PC-3 (cell line): ENCODE measurements around the gene TLX3. TPM values are rescaled to one million over a fixed set of nuclear protein-coding genes. Genes with fewer than 3 reads are reported as not detected.

Experiments used
- ATAC-seq: fragments of 200-7000 bp; cut with Tn5 transposase; 2 replicates; pipeline ENCODE4 v1.9.1; 2020; ENCODE audit warnings: mild to moderate bottlenecking, moderate library complexity
- BruUV-seq: library from RNA; stranded (reverse); fragments of 400-500 nt; replicated peaks from 2 replicates; lab custom pipeline; 2021; lab: Mats Ljungman, UMichigan
- CTCF ChIA-PET: fragments of 300-600 bp; sonication (Branson Sonifier 250); formaldehyde crosslinking; loops from one replicate; lab custom pipeline; 2022; ENCODE audit warnings: antibody characterized with exemption; lab: Charles Lee
- POLR2A ChIA-PET: fragments of 300-600 bp; sonication (Branson Sonifier 250); formaldehyde crosslinking; loops from one replicate; lab custom pipeline; 2022; ENCODE audit warnings: antibody characterized with exemption; ENCODE audit not compliant: unreplicated experiment; lab: Charles Lee
- DNase-seq: peaks from one replicate; pipeline ENCODE4 v3.0.0-alpha.2; 2015
- H2AFZ ChIP-seq: fragments of 300-600 bp; sonication (generic); 2 replicates; pipeline ENCODE4 v1.6.0; 2016; ENCODE audit warnings: antibody characterized with exemption, low read length
- H3F3A ChIP-seq: fragments of 300-600 bp; sonication (generic); one replicate; pipeline ENCODE4 v1.6.0; 2017; ENCODE audit warnings: antibody characterized with exemption, low read length, control low read depth, mild to moderate bottlenecking; ENCODE audit not compliant: unreplicated experiment
- H3K27ac ChIP-seq: fragments of 300-600 bp; sonication (generic); 2 replicates; pipeline ENCODE4 v1.5.1; 2016; ENCODE audit warnings: mild to moderate bottlenecking, low read length
- H3K27me3 ChIP-seq: fragments of 300-600 bp; sonication (generic); 2 replicates; pipeline ENCODE4 v1.6.1; 2016; ENCODE audit warnings: low read length, mixed read lengths
- H3K36me3 ChIP-seq: fragments of 300-600 bp; sonication (generic); 2 replicates; pipeline ENCODE4 v1.6.1; 2016; ENCODE audit warnings: low read depth, mixed run types, low read length, mixed read lengths
- H3K4me1 ChIP-seq: fragments of 300-600 bp; sonication (generic); 2 replicates; pipeline ENCODE4 v1.5.1; 2016; ENCODE audit warnings: low read length; ENCODE audit not compliant: insufficient read depth
- H3K4me2 ChIP-seq: fragments of 300-600 bp; sonication (generic); 2 replicates; pipeline ENCODE4 v1.6.0; 2016; ENCODE audit warnings: low read length
- H3K4me3 ChIP-seq: fragments of 300-600 bp; sonication (generic); 2 replicates; pipeline ENCODE4 v1.5.1; 2016; ENCODE audit warnings: mild to moderate bottlenecking, low read length, mixed read lengths
- H3K79me2 ChIP-seq: fragments of 300-600 bp; sonication (generic); 2 replicates; pipeline ENCODE4 v1.6.1; 2017; ENCODE audit warnings: low read length, mixed read lengths
- H3K9ac ChIP-seq: fragments of 300-600 bp; sonication (generic); 2 replicates; pipeline ENCODE4 v1.6.0; 2016; ENCODE audit warnings: mild to moderate bottlenecking, low read length
- H3K9me2 ChIP-seq: fragments of 300-600 bp; sonication (generic); replicated peaks from 2 replicates; pipeline ENCODE4 v1.6.1; 2016; ENCODE audit warnings: mixed run types, low read length, mixed read lengths
- H3K9me3 ChIP-seq: fragments of 300-600 bp; sonication (generic); 2 replicates; pipeline ENCODE4 v1.6.1; 2016; ENCODE audit warnings: low read length, mixed read lengths
- H4K20me1 ChIP-seq: fragments of 300-600 bp; sonication (generic); 2 replicates; pipeline ENCODE4 v1.6.1; 2016; ENCODE audit warnings: low read length, mixed read lengths
- CTCF ChIP-seq: fragments of 300-600 bp; sonication (generic); conservative IDR thresholded peaks from 2 replicates; pipeline ENCODE4 v1.5.1; 2017; ENCODE audit warnings: antibody characterized with exemption, low read depth, mild to moderate bottlenecking, low read length
- EZH2 ChIP-seq: fragments of 300-600 bp; sonication (generic); IDR thresholded peaks from one replicate; pipeline ENCODE4 v1.6.1; 2017; ENCODE audit warnings: antibody characterized with exemption, mild to moderate bottlenecking, low read length; ENCODE audit not compliant: unreplicated experiment
- EZH2phosphoT487 ChIP-seq: fragments of 300-600 bp; sonication (generic); IDR thresholded peaks from 2 replicates; pipeline ENCODE4 v1.6.1; 2018; ENCODE audit warnings: mild to moderate bottlenecking, antibody characterized with exemption, low read length, borderline replicate concordance
- intact Hi-C: fragments of 100-400 bp; cut with micrococcal nuclease; formaldehyde crosslinking; loops from 2 replicates; pipeline ENCODE4 v1.9.0; 2023
- total RNA-seq: library from RNA; depleted of rRNA; stranded (reverse); fragments of >200 nt; gene quantifications from 2 replicates; pipeline ENCODE4 v1.2.3, GENCODE V29; 2014

Gene TLX3
- total RNA-seq, 1 experiment from 2014 or later: not detected

- BruUV-seq: no TSS peak
Observed at GRCh38 chr5:171312129-171312974, 3.3 kb downstream of the TLX3 start.

GRCh38 chr5:171313481-171314206 is 4.6 kb downstream of the TLX3 start:
- Histone ChIP-seq H3K9me2 (no peaks in the 10 kb centered on the region), H3K4me2 (no peak overlapping the region), H3K27me3 (peaks cover 34% of the 10 kb centered on the region), H4K20me1 (no peaks in the 10 kb centered on the region), H3K9ac (no peak overlapping the region), H2AFZ (no peak overlapping the region), H3K4me1 (peaks cover 7% of the 10 kb centered on the region; the same call in 1 of the 2 replicates), H3F3A (no peaks in the 10 kb centered on the region), H3K27ac (no peak overlapping the region), H3K9me3 (no peaks in the 10 kb centered on the region), H3K79me2 (no peaks in the 10 kb centered on the region), H3K4me3 (no peak overlapping the region), H3K36me3 (no peaks in the 10 kb centered on the region)
- POLR2A ChIA-PET: no interaction called here
- CTCF ChIA-PET: no interaction called here
- TF ChIP-seq CTCF: no peak
- TF ChIP-seq EZH2phosphoT487: no peak
- TF ChIP-seq EZH2: no peak
- DNase-seq: no peak
- intact Hi-C loops: no loop called here
- BruUV-seq: no TSS peak
- no peak for ATAC-seq

More at GRCh38 chr5:171312129-171312974, 3.3 kb downstream of the TLX3 start:
- Histone ChIP-seq H4K20me1 (no peaks in the 10 kb centered on the region), H3K9me2 (no peaks in the 10 kb centered on the region), H3K36me3 (no peaks in the 10 kb centered on the region), H3K9ac (no peak overlapping the region), H3K27me3 (peaks cover 25% of the 10 kb centered on the region), H3K27ac (no peak overlapping the region), H3F3A (no peaks in the 10 kb centered on the region), H3K4me1 (peaks cover 7% of the 10 kb centered on the region; the same call in 1 of the 2 replicates), H2AFZ (peak overlapping the region; percentile 34; the same call in 1 of the 2 replicates), H3K4me3 (peak overlapping the region; percentile 37), H3K9me3 (no peaks in the 10 kb centered on the region), H3K79me2 (no peaks in the 10 kb centered on the region), H3K4me2 (peak overlapping the region; percentile 64)
- ATAC-seq: peak; percentile 12; the same call in 1 of the 2 replicates
- CTCF ChIA-PET: no interaction called here
- no peak for DNase-seq
- POLR2A ChIA-PET: no interaction called here
- TF ChIP-seq EZH2phosphoT487 (no peak), EZH2 (peak; percentile 42), CTCF (no peak)
- intact Hi-C loops: no loop called here
